ENCODE data around the gene AOC1. TPM values are rescaled to one million over a fixed set of nuclear protein-coding genes. Genes with fewer than 3 reads are reported as not detected.

Gene AOC1
- total RNA-seq, 1 donor = not detected

- H4K20me1 ChIP-seq (ENCODE audit: insufficient read depth, low read length) = no peaks in the 10 kb centered on the region
- peaks cover 11% of the 10 kb centered on the region for H3K27me3 ChIP-seq (ENCODE audit: insufficient read depth, low read length)
- no peaks in the 10 kb centered on the region for H3K36me3 ChIP-seq (ENCODE audit: insufficient read depth, low read length)
- H2AFZ ChIP-seq (ENCODE audit: low read length) = peak overlapping the region; percentile 53
- TF ChIP-seq, protein P1, sequence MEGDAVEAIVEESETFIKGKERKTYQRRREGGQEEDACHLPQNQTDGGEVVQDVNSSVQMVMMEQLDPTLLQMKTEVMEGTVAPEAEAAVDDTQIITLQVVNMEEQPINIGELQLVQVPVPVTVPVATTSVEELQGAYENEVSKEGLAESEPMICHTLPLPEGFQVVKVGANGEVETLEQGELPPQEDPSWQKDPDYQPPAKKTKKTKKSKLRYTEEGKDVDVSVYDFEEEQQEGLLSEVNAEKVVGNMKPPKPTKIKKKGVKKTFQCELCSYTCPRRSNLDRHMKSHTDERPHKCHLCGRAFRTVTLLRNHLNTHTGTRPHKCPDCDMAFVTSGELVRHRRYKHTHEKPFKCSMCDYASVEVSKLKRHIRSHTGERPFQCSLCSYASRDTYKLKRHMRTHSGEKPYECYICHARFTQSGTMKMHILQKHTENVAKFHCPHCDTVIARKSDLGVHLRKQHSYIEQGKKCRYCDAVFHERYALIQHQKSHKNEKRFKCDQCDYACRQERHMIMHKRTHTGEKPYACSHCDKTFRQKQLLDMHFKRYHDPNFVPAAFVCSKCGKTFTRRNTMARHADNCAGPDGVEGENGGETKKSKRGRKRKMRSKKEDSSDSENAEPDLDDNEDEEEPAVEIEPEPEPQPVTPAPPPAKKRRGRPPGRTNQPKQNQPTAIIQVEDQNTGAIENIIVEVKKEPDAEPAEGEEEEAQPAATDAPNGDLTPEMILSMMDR (IDR thresholded peaks at IDR 0.05; ENCODE audit: extremely low read depth, low read depth, low read length) = peak; percentile 93
- H3K27ac ChIP-seq (ENCODE audit: low read depth, low read length) = no peak overlapping the region
- no peak overlapping the region for H3K4me2 ChIP-seq (ENCODE audit: insufficient read depth, low read length)
- no peaks in the 10 kb centered on the region for H3K9me3 ChIP-seq (ENCODE audit: low read depth, low read length)
- H3K4me1 ChIP-seq (ENCODE audit: insufficient read depth, low read length) = no peaks in the 10 kb centered on the region
- no peak overlapping the region for H3K4me3 ChIP-seq (ENCODE audit: insufficient read depth, low read length)
- peak; percentile 94 for DNase-seq (ENCODE audit: insufficient read length, low spot score, missing footprints)
- no peaks in the 10 kb centered on the region for H3K79me2 ChIP-seq (ENCODE audit: insufficient read depth, low read length)
Measured at GRCh38 chr7:150898475-150899011, 46.2 kb downstream of the AOC1 start.

- Histone ChIP-seq H3K9me3 (ENCODE audit: low read depth, low read length) (no peaks in the 10 kb centered on the region), H3K4me2 (ENCODE audit: insufficient read depth, low read length) (no peak overlapping the region), H3K27me3 (ENCODE audit: insufficient read depth, low read length) (peaks cover 11% of the 10 kb centered on the region), H4K20me1 (ENCODE audit: insufficient read depth, low read length) (no peaks in the 10 kb centered on the region), H2AFZ (ENCODE audit: low read length) (no peak overlapping the region), H3K4me3 (ENCODE audit: insufficient read depth, low read length) (no peak overlapping the region), H3K36me3 (ENCODE audit: insufficient read depth, low read length) (no peaks in the 10 kb centered on the region), H3K4me1 (ENCODE audit: insufficient read depth, low read length) (peaks cover 5% of the 10 kb centered on the region), H3K27ac (ENCODE audit: low read depth, low read length) (no peak overlapping the region), H3K79me2 (ENCODE audit: insufficient read depth, low read length) (no peaks in the 10 kb centered on the region)
- TF ChIP-seq, protein P1 (IDR thresholded peaks at IDR 0.05; ENCODE audit: extremely low read depth, low read depth, low read length) = no peak
- no peak for DNase-seq (ENCODE audit: insufficient read length, low spot score, missing footprints)
Measured at GRCh38 chr7:150900675-150901074, 48.4 kb downstream of the AOC1 start.

GRCh38 chr7:150901160-150902035, 49.1 kb downstream of the AOC1 start:
- no peaks in the 10 kb centered on the region for H3K9me3 ChIP-seq (ENCODE audit: low read depth, low read length)
- peaks cover 11% of the 10 kb centered on the region for H3K27me3 ChIP-seq (ENCODE audit: insufficient read depth, low read length)
- no peaks in the 10 kb centered on the region for H3K79me2 ChIP-seq (ENCODE audit: insufficient read depth, low read length)
- H3K4me3 ChIP-seq (ENCODE audit: insufficient read depth, low read length) = no peak overlapping the region
- H2AFZ ChIP-seq (ENCODE audit: low read length) = no peak overlapping the region
- no peak for DNase-seq (ENCODE audit: insufficient read length, low spot score, missing footprints)
- H4K20me1 ChIP-seq (ENCODE audit: insufficient read depth, low read length) = no peaks in the 10 kb centered on the region
- TF ChIP-seq, protein P1 (IDR thresholded peaks at IDR 0.05; ENCODE audit: extremely low read depth, low read depth, low read length) = no peak
- H3K4me2 ChIP-seq (ENCODE audit: insufficient read depth, low read length) = no peak overlapping the region
- H3K36me3 ChIP-seq (ENCODE audit: insufficient read depth, low read length) = no peaks in the 10 kb centered on the region
- peaks cover 5% of the 10 kb centered on the region for H3K4me1 ChIP-seq (ENCODE audit: insufficient read depth, low read length)
- H3K27ac ChIP-seq (ENCODE audit: low read depth, low read length) = no peak overlapping the region

All from osteoblast (primary cell).